ENCODE measurements around the gene IL1RAPL2.

DNA sequence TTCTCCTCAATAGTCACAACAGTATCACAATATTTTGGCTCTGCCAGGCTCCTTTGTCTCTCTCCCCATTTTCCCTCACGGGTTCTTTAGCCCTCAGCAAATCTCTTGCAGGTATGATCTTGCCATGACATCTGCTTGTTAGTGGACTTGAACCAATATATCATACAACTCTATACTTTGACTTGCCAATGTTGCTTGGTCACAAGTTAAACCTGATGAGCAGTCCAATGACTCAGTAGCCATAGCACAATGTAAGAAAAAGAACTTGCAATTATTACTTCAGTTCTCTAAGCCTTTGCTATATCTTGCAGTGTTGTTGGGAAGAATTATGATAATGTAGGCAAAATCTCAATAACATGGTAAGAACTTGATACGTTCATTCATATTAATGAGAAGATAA, 1081.8 kb downstream of the IL1RAPL2 start:
- TF ChIP-seq SRF (IDR thresholded peaks at IDR 0.05; ENCODE audit: low read depth, low read length) = no peak
- no peak for TF ChIP-seq RNF2 (IDR thresholded peaks at IDR 0.05; ENCODE audit: borderline replicate concordance, low read depth, low read length, missing control alignments, poor library complexity, severe bottlenecking)
- TF ChIP-seq, protein P1, sequence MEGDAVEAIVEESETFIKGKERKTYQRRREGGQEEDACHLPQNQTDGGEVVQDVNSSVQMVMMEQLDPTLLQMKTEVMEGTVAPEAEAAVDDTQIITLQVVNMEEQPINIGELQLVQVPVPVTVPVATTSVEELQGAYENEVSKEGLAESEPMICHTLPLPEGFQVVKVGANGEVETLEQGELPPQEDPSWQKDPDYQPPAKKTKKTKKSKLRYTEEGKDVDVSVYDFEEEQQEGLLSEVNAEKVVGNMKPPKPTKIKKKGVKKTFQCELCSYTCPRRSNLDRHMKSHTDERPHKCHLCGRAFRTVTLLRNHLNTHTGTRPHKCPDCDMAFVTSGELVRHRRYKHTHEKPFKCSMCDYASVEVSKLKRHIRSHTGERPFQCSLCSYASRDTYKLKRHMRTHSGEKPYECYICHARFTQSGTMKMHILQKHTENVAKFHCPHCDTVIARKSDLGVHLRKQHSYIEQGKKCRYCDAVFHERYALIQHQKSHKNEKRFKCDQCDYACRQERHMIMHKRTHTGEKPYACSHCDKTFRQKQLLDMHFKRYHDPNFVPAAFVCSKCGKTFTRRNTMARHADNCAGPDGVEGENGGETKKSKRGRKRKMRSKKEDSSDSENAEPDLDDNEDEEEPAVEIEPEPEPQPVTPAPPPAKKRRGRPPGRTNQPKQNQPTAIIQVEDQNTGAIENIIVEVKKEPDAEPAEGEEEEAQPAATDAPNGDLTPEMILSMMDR (IDR thresholded peaks at IDR 0.05; ENCODE audit: control extremely low read depth in 1 of 3, insufficient read depth in 1 of 3, low read depth in 1 of 3, low read length in 3 of 3) = no peak
- TF ChIP-seq, protein P2, sequence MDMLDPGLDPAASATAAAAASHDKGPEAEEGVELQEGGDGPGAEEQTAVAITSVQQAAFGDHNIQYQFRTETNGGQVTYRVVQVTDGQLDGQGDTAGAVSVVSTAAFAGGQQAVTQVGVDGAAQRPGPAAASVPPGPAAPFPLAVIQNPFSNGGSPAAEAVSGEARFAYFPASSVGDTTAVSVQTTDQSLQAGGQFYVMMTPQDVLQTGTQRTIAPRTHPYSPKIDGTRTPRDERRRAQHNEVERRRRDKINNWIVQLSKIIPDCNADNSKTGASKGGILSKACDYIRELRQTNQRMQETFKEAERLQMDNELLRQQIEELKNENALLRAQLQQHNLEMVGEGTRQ (IDR thresholded peaks at IDR 0.05; ENCODE audit: low read length) = no peak
- TF ChIP-seq POLR2AphosphoS5 (IDR thresholded peaks at IDR 0.05; ENCODE audit: low read depth, low read length) = no peak
- no peak for TF ChIP-seq BRCA1 (IDR thresholded peaks at IDR 0.05; ENCODE audit: low read depth, low read length)
- no peak for TF ChIP-seq BACH1 (IDR thresholded peaks at IDR 0.05; ENCODE audit: low read length)
- no peak for TF ChIP-seq HDAC2 (IDR thresholded peaks at IDR 0.05; ENCODE audit: borderline replicate concordance in 1 of 2, low read depth in 2 of 2, low read length in 2 of 2)
- TF ChIP-seq POLR2A (IDR thresholded peaks at IDR 0.05; ENCODE audit: control extremely low read depth in 1 of 2, low read depth in 2 of 2, low read length in 2 of 2) = no peak
- TF ChIP-seq RFX5 (IDR thresholded peaks at IDR 0.05; ENCODE audit: borderline replicate concordance, low read depth, low read length) = no peak
- no peak for TF ChIP-seq CEBPB (IDR thresholded peaks at IDR 0.05; ENCODE audit: low read depth, low read length)
- TF ChIP-seq TCF12 (IDR thresholded peaks at IDR 0.05; ENCODE audit: low read depth, low read length) = no peak
- TF ChIP-seq YY1 (IDR thresholded peaks at IDR 0.05; ENCODE audit: low read depth, low read length) = no peak

Measured in H1 (cell line).